WERI-Rb-1 (cell line): ENCODE results near the gene CNOT3.
A peak's percentile ranks its signal among the peaks of the same experiment; 100 is the strongest.

ENCODE experiments used
- DNase-seq: peaks from one replicate; pipeline ENCODE4 v3.0.0-alpha.2; 2020
- H3K27ac ChIP-seq: fragments of 250-450 bp; sonication (Bioruptor Pico); 2 replicates; pipeline ENCODE4 v1.5.1; 2020; ENCODE audit warnings: mild to moderate bottlenecking, moderate library complexity
- H3K27me3 ChIP-seq: fragments of 250-450 bp; sonication (Bioruptor Pico); 2 replicates; pipeline ENCODE4 v1.5.1; 2021; ENCODE audit warnings: mild to moderate bottlenecking, low read depth, moderate library complexity; ENCODE audit not compliant: insufficient read depth, severe bottlenecking
- H3K36me3 ChIP-seq: fragments of 250-450 bp; sonication (Bioruptor Pico); 2 replicates; pipeline ENCODE4 v1.5.1; 2020; ENCODE audit warnings: mild to moderate bottlenecking, moderate library complexity
- H3K4me3 ChIP-seq: 2 replicates; pipeline ENCODE4 v1.5.1; 2011; ENCODE audit warnings: low read depth, mild to moderate bottlenecking, control low read depth, low read length
- H3K9me3 ChIP-seq: fragments of 250-450 bp; sonication (Bioruptor Pico); 2 replicates; pipeline ENCODE4 v1.5.1; 2021; ENCODE audit warnings: mild to moderate bottlenecking, moderate library complexity; ENCODE audit not compliant: severe bottlenecking
- TF ChIP-seq, protein P1 (sequence below): IDR thresholded peaks from 2 replicates; pipeline ENCODE4 v1.5.1; 2011; ENCODE audit warnings: low read depth, mild to moderate bottlenecking, control low read depth, inconsistent platforms, low read length

CNOT3 gene

DNA sequence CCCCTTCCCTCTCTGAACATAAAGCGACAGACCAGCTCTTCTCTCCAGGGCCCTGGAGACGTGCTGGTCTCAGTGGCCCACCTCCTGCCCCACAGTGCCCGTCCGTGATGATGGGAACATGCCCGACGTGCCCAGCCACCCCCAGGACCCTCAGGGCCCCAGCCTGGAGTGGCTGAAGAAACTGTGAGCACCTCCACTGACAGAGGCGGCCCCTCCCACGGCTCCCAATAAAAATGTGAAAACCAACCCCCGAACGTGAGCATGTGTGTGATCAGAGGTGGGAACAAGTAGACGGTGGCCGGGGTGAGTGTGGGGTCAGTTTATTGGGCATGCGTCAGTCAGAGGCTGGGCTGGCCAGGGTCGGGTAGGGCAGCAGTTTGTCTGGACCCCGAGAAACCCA lies 30.8 kb upstream of the CNOT3 start:
- TF ChIP-seq, protein P1, sequence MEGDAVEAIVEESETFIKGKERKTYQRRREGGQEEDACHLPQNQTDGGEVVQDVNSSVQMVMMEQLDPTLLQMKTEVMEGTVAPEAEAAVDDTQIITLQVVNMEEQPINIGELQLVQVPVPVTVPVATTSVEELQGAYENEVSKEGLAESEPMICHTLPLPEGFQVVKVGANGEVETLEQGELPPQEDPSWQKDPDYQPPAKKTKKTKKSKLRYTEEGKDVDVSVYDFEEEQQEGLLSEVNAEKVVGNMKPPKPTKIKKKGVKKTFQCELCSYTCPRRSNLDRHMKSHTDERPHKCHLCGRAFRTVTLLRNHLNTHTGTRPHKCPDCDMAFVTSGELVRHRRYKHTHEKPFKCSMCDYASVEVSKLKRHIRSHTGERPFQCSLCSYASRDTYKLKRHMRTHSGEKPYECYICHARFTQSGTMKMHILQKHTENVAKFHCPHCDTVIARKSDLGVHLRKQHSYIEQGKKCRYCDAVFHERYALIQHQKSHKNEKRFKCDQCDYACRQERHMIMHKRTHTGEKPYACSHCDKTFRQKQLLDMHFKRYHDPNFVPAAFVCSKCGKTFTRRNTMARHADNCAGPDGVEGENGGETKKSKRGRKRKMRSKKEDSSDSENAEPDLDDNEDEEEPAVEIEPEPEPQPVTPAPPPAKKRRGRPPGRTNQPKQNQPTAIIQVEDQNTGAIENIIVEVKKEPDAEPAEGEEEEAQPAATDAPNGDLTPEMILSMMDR: no peak
- peaks cover 48% of the 10 kb centered on the region for H3K36me3 ChIP-seq
- H3K4me3 ChIP-seq: no peak overlapping the region
- no peaks in the 10 kb centered on the region for H3K27me3 ChIP-seq
- H3K9me3 ChIP-seq: no peaks in the 10 kb centered on the region
- no peak overlapping the region for H3K27ac ChIP-seq
- no peak for DNase-seq

DNA sequence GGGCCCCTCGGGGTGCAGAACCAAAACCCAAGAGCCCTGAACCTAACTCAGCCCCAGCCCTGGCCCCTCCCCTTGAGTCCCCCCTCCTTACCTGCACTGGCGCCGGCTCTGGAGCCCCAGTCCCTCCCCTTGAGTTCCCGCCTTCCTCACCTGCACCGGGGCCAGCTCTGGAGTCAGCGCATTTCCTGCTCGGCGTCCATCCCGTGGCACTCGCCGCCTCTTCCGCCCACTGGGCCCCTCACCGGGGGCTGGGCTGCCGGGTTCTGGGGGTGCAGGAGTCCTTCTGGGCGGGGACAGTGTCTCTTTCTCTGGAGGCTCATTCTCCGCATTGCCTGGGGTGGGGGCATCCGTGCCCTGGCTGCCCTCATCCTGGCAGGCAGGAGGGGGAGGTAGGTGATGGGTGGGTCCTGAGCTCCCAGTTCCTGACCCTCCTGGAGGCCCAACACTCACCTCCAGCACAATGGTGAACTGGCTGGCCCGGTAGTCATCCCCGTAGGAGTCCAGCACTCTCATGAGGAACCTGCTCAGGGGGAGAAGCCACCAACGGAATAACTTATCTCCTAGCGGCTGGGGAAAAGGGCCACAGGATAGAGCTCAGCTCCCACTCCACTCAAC lies 29.6 kb upstream of the CNOT3 start:
- no peak overlapping the region for H3K4me3 ChIP-seq
- peaks cover 53% of the 10 kb centered on the region for H3K36me3 ChIP-seq
- H3K9me3 ChIP-seq: no peaks in the 10 kb centered on the region
- no peak overlapping the region for H3K27ac ChIP-seq
- H3K27me3 ChIP-seq: no peaks in the 10 kb centered on the region
- no peak for DNase-seq
- TF ChIP-seq, protein P1: no peak

DNA sequence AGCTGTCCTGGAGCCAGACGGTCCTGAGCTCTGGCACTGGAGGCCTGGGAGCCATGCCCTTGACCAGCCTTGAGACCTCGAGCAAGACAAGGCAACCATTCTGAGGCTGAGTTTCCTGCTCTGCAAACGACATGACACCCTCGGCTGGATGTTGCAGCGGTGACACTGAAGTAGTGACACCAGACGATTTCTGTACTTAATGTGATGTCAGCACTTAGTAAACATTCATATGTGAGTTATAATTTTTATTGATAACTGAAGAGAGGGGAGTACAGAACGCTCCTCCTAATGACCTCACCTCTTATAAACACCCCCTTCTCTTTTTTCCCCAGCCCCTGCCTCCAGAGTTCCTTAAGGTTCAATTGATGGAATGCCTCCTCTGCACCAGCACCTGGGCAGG lies 29.1 kb upstream of the CNOT3 start:
- Histone ChIP-seq H3K27ac (no peak overlapping the region), H3K4me3 (no peak overlapping the region), H3K36me3 (peaks cover 56% of the 10 kb centered on the region), H3K9me3 (no peaks in the 10 kb centered on the region), H3K27me3 (no peaks in the 10 kb centered on the region)
- TF ChIP-seq, protein P1: no peak
- DNase-seq: no peak

DNA sequence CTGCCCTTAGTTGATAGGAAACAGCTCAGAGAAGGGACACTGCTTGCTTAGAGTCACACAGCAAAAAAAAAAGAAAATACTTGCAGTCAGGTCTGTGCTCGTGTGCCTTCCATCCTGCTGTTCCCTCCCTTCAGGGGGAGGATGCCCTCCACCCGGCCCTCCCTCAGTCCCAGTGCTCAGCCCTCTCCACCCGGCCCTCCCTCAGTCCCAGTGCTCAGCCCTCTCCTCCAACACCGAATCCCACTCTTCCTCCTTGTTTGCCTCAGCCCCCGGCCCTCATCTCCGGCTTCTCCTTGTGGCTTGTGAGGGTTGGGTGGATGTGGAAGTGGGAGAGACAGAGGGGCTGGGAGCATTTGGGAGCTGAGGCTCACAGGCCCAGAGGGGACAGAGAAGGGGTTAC lies 27.9 kb upstream of the CNOT3 start:
- Histone ChIP-seq H3K9me3 (no peaks in the 10 kb centered on the region), H3K4me3 (no peak overlapping the region), H3K27ac (no peak overlapping the region), H3K36me3 (peaks cover 60% of the 10 kb centered on the region), H3K27me3 (no peaks in the 10 kb centered on the region)
- no peak for DNase-seq
- TF ChIP-seq, protein P1: no peak

DNA sequence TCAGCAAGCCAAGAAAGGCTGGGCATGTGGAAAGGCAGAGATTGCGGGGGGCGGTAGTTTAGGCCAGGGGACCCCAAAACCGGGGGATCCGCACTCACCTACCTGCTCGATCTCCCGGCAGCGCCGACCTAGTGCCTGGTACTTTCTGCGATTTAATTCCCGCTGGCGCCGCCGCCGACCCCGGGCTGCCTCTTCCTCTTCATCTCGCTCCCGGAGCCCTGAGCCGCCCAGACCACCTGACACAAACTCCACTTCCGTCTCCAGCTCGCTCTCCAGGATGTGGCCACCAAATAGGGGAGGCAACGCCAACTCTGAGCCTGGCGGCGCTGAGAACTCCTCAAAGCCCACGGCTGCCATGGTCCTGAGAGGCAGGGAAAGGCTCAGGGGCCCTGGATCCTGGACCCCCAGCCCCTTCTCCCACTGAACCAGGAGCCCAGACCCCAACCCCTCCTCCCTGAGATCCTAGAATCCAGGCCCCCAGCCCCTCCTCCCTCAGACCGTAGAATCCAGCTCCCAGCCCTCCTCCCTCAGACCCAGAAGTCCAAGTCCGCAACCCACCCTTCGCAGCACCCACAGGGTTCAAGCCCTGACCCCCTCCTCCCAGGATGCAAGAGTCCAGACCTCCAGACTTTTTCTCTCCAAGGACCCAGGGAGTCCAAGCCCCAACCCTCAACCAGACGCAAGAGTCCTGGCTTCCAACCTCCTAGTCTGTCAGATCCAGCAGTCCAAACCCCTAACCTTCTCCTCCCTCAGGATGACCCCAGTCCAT lies 23.0 kb upstream of the CNOT3 start:
- DNase-seq: no peak
- no peaks in the 10 kb centered on the region for H3K9me3 ChIP-seq
- H3K4me3 ChIP-seq: peak overlapping the region; percentile 52
- no peaks in the 10 kb centered on the region for H3K27me3 ChIP-seq
- TF ChIP-seq, protein P1: no peak
- H3K27ac ChIP-seq: peak overlapping the region; percentile 96
- H3K36me3 ChIP-seq: peaks cover 39% of the 10 kb centered on the region
